ENCODE measurements around the gene IL1RN. TPM values are rescaled to one million over a fixed set of nuclear protein-coding genes. Genes with fewer than 3 reads are reported as not detected.

The IL1RN gene
- total and polyA plus RNA-seq, 8 donors: 0.87 to 220 (median 28.5) TPM; not detected in 2

- Histone ChIP-seq H3K36me3 (no peaks in the 10 kb centered on the region), H3K4me3 (no peak overlapping the region), H3K4me1 (peaks cover 0 to 14% (median 6%) of the 10 kb centered on the region in 4 donors), H3K27ac (no peak overlapping the region), H3K9me3 (peaks cover 0 to 4% (median 0%) of the 10 kb centered on the region in 4 donors), H3K27me3 (no peaks in the 10 kb centered on the region)
- WGBS, 5 donors: 19 to 35% (median 26%) methylated on average over 5 of the region's 5 CpGs
- intact Hi-C loops (cut with DNase I; ENCODE audit: low total_unique reads): no loop called here
- peak in 3 of 7 experiments; percentile 20 to 43 (median 40) for TF ChIP-seq CTCF (IDR thresholded peaks at IDR 0.05)
- TF ChIP-seq POLR2AphosphoS5 (IDR thresholded peaks at IDR 0.05): no peak
- no peak for TF ChIP-seq EP300 (IDR thresholded peaks at IDR 0.05)
- peak in 1 of 2 donors; percentile 31 for DNase-seq
Measured at GRCh38 chr2:113084249-113085000, 43.0 kb upstream of the IL1RN start.

GRCh38 chr2:113085542-113085941 is 41.9 kb upstream of the IL1RN start:
- H3K27ac ChIP-seq: no peak overlapping the region
- H3K4me3 ChIP-seq: no peak overlapping the region
- H3K36me3 ChIP-seq: no peaks in the 10 kb centered on the region
- intact Hi-C loops (cut with DNase I; ENCODE audit: low total_unique reads): no loop called here
- peaks cover 0 to 4% (median 0%) of the 10 kb centered on the region in 4 donors for H3K9me3 ChIP-seq
- DNase-seq: peak in 1 of 2 donors; percentile 41
- no peaks in the 10 kb centered on the region for H3K27me3 ChIP-seq
- peaks cover 0 to 6% (median 0%) of the 10 kb centered on the region in 4 donors for H3K4me1 ChIP-seq
- TF ChIP-seq POLR2AphosphoS5 (IDR thresholded peaks at IDR 0.05) (no peak), CTCF (IDR thresholded peaks at IDR 0.05) (no peak), EP300 (IDR thresholded peaks at IDR 0.05) (no peak), POLR2A (IDR thresholded peaks at IDR 0.05) (no peak)
- WGBS, 5 donors: 37 to 65% (median 54%) methylated on average over 2 of the region's 2 CpGs

GRCh38 chr2:113088213-113088992 is 39.0 kb upstream of the IL1RN start:
- Histone ChIP-seq H3K36me3 (no peaks in the 10 kb centered on the region), H3K9me3 (peaks cover 0 to 4% (median 0%) of the 10 kb centered on the region in 4 donors), H3K27me3 (no peaks in the 10 kb centered on the region), H3K4me3 (no peak overlapping the region), H3K27ac (no peak overlapping the region), H3K4me1 (peaks cover 0 to 6% (median 0%) of the 10 kb centered on the region in 4 donors)
- no peak for DNase-seq
- TF ChIP-seq POLR2A (IDR thresholded peaks at IDR 0.05) (no peak), EP300 (IDR thresholded peaks at IDR 0.05) (no peak), CTCF (IDR thresholded peaks at IDR 0.05) (no peak), POLR2AphosphoS5 (IDR thresholded peaks at IDR 0.05) (no peak)
- intact Hi-C loops (cut with DNase I; ENCODE audit: low total_unique reads): no loop called here

- DNase-seq: no peak
- no peaks in the 10 kb centered on the region for H3K36me3 ChIP-seq
- intact Hi-C loops (cut with DNase I; ENCODE audit: low total_unique reads): no loop called here
Measured at GRCh38 chr2:113089916-113090315, 37.5 kb upstream of the IL1RN start.

More at GRCh38 chr2:113089916-113090315, 37.5 kb upstream of the IL1RN start:
- no peak overlapping the region for H3K4me3 ChIP-seq
- no peaks in the 10 kb centered on the region for H3K4me1 ChIP-seq
- no peak for TF ChIP-seq CTCF (IDR thresholded peaks at IDR 0.05)
- no peak for TF ChIP-seq POLR2AphosphoS5 (IDR thresholded peaks at IDR 0.05)
- H3K27me3 ChIP-seq: no peaks in the 10 kb centered on the region
- peaks cover 0 to 4% (median 2%) of the 10 kb centered on the region in 4 donors for H3K9me3 ChIP-seq
- H3K27ac ChIP-seq: no peak overlapping the region
